Peyer's patch (tissue), 4 donors: ENCODE measurements around the gene HNRNPUL1.

Experiments
- POLR2A ChIP-seq, 2 donors: fragments of 450-650 bp; IDR thresholded peaks; one replicate each; pipeline ENCODE4 v1.5.1; 2017; ENCODE audit warnings: antibody characterized with exemption in 2 of 2, mild to moderate bottlenecking in 2 of 2, moderate library complexity in 2 of 2
- TF ChIP-seq, protein P1 (sequence below), 6 experiments: fragments of 450-650 bp in 4 of 6; fragments of 200-600 bp in 2 of 6; sonication (generic) in 1 of 6; IDR thresholded peaks; one replicate each; pipeline ENCODE4 v1.5.1; 2017 to 2019; ENCODE audit warnings: antibody characterized with exemption in 6 of 6, mild to moderate bottlenecking in 3 of 6, moderate library complexity in 1 of 6

DNA sequence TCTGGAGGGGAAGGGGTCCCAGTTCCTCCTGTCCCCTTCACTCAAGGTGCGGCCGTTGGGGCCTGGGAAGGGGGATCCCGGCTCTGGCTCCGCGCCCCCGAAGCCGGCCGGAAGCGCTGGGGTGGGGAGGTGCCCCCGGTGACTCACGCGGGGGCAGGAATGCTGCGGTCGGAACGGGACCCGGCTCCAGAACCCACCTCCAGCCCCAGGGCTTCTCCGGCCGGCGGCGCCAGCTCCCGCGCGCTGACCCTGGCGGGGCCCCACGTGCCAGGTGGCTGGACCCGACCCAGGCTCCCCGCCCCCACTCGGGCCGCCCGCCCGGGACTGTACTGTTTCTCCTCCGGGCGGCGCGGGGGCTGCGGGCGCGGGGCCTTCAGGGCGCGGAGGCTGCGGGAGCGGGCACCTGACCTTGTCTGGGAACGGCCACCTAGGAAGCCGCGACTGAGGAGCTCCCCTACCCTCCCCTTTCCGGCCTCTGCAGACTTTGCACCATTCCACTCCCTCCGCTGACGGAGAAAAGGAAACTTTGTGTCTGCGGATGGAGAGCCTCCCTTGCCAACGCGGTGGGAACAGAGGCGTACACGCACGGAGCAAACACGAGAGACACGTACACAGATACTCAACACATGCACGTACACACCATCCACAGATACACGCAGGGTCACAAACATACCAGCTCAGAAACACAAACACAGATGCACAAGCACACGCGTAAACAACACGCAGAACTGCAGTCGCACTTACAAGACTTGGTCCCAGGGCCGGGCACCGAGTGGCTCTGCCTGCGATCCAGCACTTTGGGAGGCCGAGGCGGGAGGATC is 37.9 kb upstream of the HNRNPUL1 start:
- peak; percentile 72 to 75 for TF ChIP-seq POLR2A (IDR thresholded peaks at IDR 0.05)
- TF ChIP-seq, protein P1, sequence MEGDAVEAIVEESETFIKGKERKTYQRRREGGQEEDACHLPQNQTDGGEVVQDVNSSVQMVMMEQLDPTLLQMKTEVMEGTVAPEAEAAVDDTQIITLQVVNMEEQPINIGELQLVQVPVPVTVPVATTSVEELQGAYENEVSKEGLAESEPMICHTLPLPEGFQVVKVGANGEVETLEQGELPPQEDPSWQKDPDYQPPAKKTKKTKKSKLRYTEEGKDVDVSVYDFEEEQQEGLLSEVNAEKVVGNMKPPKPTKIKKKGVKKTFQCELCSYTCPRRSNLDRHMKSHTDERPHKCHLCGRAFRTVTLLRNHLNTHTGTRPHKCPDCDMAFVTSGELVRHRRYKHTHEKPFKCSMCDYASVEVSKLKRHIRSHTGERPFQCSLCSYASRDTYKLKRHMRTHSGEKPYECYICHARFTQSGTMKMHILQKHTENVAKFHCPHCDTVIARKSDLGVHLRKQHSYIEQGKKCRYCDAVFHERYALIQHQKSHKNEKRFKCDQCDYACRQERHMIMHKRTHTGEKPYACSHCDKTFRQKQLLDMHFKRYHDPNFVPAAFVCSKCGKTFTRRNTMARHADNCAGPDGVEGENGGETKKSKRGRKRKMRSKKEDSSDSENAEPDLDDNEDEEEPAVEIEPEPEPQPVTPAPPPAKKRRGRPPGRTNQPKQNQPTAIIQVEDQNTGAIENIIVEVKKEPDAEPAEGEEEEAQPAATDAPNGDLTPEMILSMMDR (IDR thresholded peaks at IDR 0.05) = peak in 3 of 6 experiments; percentile 23 to 31 (median 26)
